ENCODE measurements around the gene KIF1A. TPM values are rescaled to one million over a fixed set of nuclear protein-coding genes. Genes with fewer than 3 reads are reported as not detected.

KIF1A gene
- total RNA-seq, 1 donor, result not detected

DNA sequence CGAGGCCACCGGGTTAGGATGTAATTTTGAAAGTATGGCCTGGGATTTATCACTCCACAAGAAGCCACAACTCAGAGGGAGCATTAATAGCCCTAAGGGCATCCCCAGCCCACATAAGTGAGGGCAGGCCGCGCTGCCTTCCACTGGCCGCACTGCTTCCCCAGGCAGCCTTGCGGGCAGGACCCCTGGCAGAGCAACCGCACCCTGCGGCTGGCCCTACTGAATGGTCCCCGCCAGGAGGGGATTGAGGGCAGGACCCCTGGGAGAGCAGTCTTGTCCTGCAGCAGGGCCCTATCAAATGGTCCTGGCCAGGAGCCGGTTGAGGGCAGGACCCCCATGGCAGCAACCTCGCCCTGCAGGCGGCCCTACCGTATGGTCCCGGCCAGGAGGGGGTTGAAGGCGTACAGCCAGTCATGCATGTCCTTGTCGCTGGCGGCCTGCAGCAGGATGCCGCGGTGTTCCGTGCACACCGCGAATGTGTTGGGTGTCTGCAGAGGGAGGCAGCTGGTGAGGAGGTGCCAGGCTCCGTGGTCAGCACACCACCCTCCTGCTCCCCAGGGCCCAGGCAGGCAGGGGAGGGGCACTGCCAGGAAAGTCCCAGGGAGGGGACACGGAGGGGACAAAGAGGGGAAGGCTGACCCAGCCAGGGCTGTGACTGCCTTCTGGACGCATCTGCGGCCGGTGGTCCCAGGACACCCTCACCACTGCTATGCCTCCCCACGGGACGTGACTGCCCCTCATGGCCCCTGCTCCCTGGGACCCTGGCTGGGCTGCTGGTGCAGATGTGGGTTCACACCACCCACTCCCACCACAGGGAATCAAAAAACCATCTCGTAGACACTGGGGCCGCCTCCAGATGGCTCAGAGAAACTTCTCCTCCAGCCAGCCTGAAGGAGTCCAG, 102.1 kb downstream of the KIF1A start:
- H3K27me3 ChIP-seq (ENCODE audit: insufficient read depth, low read length), result peaks cover 12% of the 10 kb centered on the region
- H3K4me3 ChIP-seq (ENCODE audit: insufficient read depth, low read length), result no peak overlapping the region
- no peaks in the 10 kb centered on the region for H3K36me3 ChIP-seq (ENCODE audit: insufficient read depth, low read length)
- no peak overlapping the region for H3K27ac ChIP-seq (ENCODE audit: low read depth, low read length)
- no peak overlapping the region for H2AFZ ChIP-seq (ENCODE audit: low read length)
- H3K9me3 ChIP-seq (ENCODE audit: low read depth, low read length), result no peaks in the 10 kb centered on the region
- no peaks in the 10 kb centered on the region for H3K79me2 ChIP-seq (ENCODE audit: insufficient read depth, low read length)
- DNase-seq (ENCODE audit: insufficient read length, low spot score, missing footprints), result no peak
- TF ChIP-seq CTCF (IDR thresholded peaks at IDR 0.05; ENCODE audit: extremely low read depth, low read depth, low read length), result no peak
- no peaks in the 10 kb centered on the region for H4K20me1 ChIP-seq (ENCODE audit: insufficient read depth, low read length)
- no peaks in the 10 kb centered on the region for H3K4me1 ChIP-seq (ENCODE audit: insufficient read depth, low read length)
- H3K4me2 ChIP-seq (ENCODE audit: insufficient read depth, low read length), result no peak overlapping the region

- Histone ChIP-seq H3K27ac (ENCODE audit: low read depth, low read length) (no peak overlapping the region), H3K4me3 (ENCODE audit: insufficient read depth, low read length) (no peak overlapping the region), H3K36me3 (ENCODE audit: insufficient read depth, low read length) (no peaks in the 10 kb centered on the region), H2AFZ (ENCODE audit: low read length) (no peak overlapping the region), H3K27me3 (ENCODE audit: insufficient read depth, low read length) (peaks cover 12% of the 10 kb centered on the region), H4K20me1 (ENCODE audit: insufficient read depth, low read length) (no peaks in the 10 kb centered on the region), H3K9me3 (ENCODE audit: low read depth, low read length) (no peaks in the 10 kb centered on the region), H3K4me2 (ENCODE audit: insufficient read depth, low read length) (no peak overlapping the region), H3K4me1 (ENCODE audit: insufficient read depth, low read length) (no peaks in the 10 kb centered on the region), H3K79me2 (ENCODE audit: insufficient read depth, low read length) (no peaks in the 10 kb centered on the region)
- DNase-seq (ENCODE audit: insufficient read length, low spot score, missing footprints), result no peak
- no peak for TF ChIP-seq CTCF (IDR thresholded peaks at IDR 0.05; ENCODE audit: extremely low read depth, low read depth, low read length)
Observed at GRCh38 chr2:240717181-240717641, 102.8 kb downstream of the KIF1A start.

GRCh38 chr2:240716130-240716798, 103.8 kb downstream of the KIF1A start:
- TF ChIP-seq CTCF (IDR thresholded peaks at IDR 0.05; ENCODE audit: extremely low read depth, low read depth, low read length), result no peak
- DNase-seq (ENCODE audit: insufficient read length, low spot score, missing footprints), result no peak
- no peaks in the 10 kb centered on the region for H3K4me1 ChIP-seq (ENCODE audit: insufficient read depth, low read length)
- no peak overlapping the region for H2AFZ ChIP-seq (ENCODE audit: low read length)
- no peak overlapping the region for H3K4me2 ChIP-seq (ENCODE audit: insufficient read depth, low read length)
- H3K9me3 ChIP-seq (ENCODE audit: low read depth, low read length), result no peaks in the 10 kb centered on the region
- H3K27me3 ChIP-seq (ENCODE audit: insufficient read depth, low read length), result peaks cover 12% of the 10 kb centered on the region
- H4K20me1 ChIP-seq (ENCODE audit: insufficient read depth, low read length), result no peaks in the 10 kb centered on the region
- no peak overlapping the region for H3K27ac ChIP-seq (ENCODE audit: low read depth, low read length)
- no peaks in the 10 kb centered on the region for H3K79me2 ChIP-seq (ENCODE audit: insufficient read depth, low read length)
- no peak overlapping the region for H3K4me3 ChIP-seq (ENCODE audit: insufficient read depth, low read length)
- H3K36me3 ChIP-seq (ENCODE audit: insufficient read depth, low read length), result no peaks in the 10 kb centered on the region

All from osteoblast (primary cell).